CD4-positive, alpha-beta T cell (primary cell): ENCODE measurements around the gene SUPT3H. TPM values are rescaled to one million over a fixed set of nuclear protein-coding genes. Genes with fewer than 3 reads are reported as not detected.

Source experiments
- ATAC-seq: fragments of 200-7000 bp; cut with Tn5 transposase; one replicate; pipeline ENCODE4 v1.10.0; 2022; ENCODE audit warnings: mild to moderate bottlenecking; ENCODE audit not compliant: poor library complexity
- CTCF ChIA-PET: fragments of 350-600 bp; sonication (Branson Sonifier 250); formaldehyde crosslinking; loops from one replicate; lab custom pipeline; 2021; ENCODE audit warnings: antibody characterized with exemption, inconsistent platforms; lab: Charles Lee
- POLR2A ChIA-PET: fragments of 350-600 bp; sonication (Branson Sonifier 250); formaldehyde crosslinking; loops from one replicate; lab custom pipeline; 2021; ENCODE audit warnings: antibody characterized with exemption, inconsistent platforms; lab: Charles Lee
- DNase-seq, 14 experiments: peaks; one replicate each; pipeline ENCODE4 v3.0.0-alpha.2; 2013 to 2020; ENCODE audit warnings: mixed read lengths in 2 of 14
- H3K27ac ChIP-seq, 2 donors: one replicate each; pipeline versions ENCODE4 v1.5.1 to v1.7.0; 2013; ENCODE audit warnings: low read length in 2 of 2, low read depth in 1 of 2, mild to moderate bottlenecking in 1 of 2
- H3K27me3 ChIP-seq, 2 experiments: 1 replicate in 1 of 2; 2 replicates in 1 of 2; pipeline versions ENCODE4 v1.6.1 to v1.7.0; 2013; ENCODE audit warnings: low read length in 2 of 2, control low read depth in 1 of 2, mild to moderate bottlenecking in 1 of 2, moderate library complexity in 1 of 2; ENCODE audit not compliant: insufficient read depth in 2 of 2, control insufficient read depth in 1 of 2
- H3K36me3 ChIP-seq: one replicate; pipeline ENCODE4 v1.6.1; 2013; ENCODE audit warnings: low read length, control low read depth; ENCODE audit not compliant: insufficient read depth
- H3K4me1 ChIP-seq: one replicate; pipeline ENCODE4 v1.6.1; 2013; ENCODE audit warnings: low read length, control low read depth; ENCODE audit not compliant: insufficient read depth
- H3K4me3 ChIP-seq: one replicate; pipeline ENCODE4 v1.5.1; 2013; ENCODE audit warnings: mild to moderate bottlenecking, low read length, moderate library complexity
- H3K9me3 ChIP-seq, 2 experiments: 1 replicate in 1 of 2; 2 replicates in 1 of 2; pipeline versions ENCODE4 v1.6.1 to v1.7.0; 2013; ENCODE audit warnings: low read length in 2 of 2, mild to moderate bottlenecking in 2 of 2, control low read depth in 1 of 2, moderate library complexity in 1 of 2; ENCODE audit not compliant: control insufficient read depth in 1 of 2, insufficient read depth in 1 of 2
- H3K27ac Mint-ChIP-seq: one replicate; pipeline ENCODE4 v1.8.0; 2020; ENCODE audit warnings: mixed read lengths
- H3K27me3 Mint-ChIP-seq: one replicate; pipeline ENCODE4 v1.8.0; 2021; ENCODE audit warnings: mixed read lengths
- H3K36me3 Mint-ChIP-seq: one replicate; pipeline ENCODE4 v1.8.0; 2021; ENCODE audit warnings: low read depth, mixed read lengths
- H3K4me1 Mint-ChIP-seq: one replicate; pipeline ENCODE4 v1.8.0; 2021; ENCODE audit warnings: low read depth, mixed read lengths
- H3K4me3 Mint-ChIP-seq: one replicate; pipeline ENCODE4 v1.8.0; 2020; ENCODE audit warnings: mild to moderate bottlenecking, mixed read lengths
- H3K9me3 Mint-ChIP-seq: one replicate; pipeline ENCODE4 v1.8.0; 2020; ENCODE audit warnings: mixed read lengths
- CTCF ChIP-seq: fragments of 200-600 bp; IDR thresholded peaks from one replicate; pipeline ENCODE4 v1.8.0; 2022; ENCODE audit warnings: antibody characterized with exemption, mild to moderate bottlenecking
- intact Hi-C, 2 experiments: fragments of 100-400 bp; cut with DNase I in 1 of 2; cut with micrococcal nuclease in 1 of 2; formaldehyde crosslinking; loops; one replicate each; pipeline versions ENCODE4 v1.15.1 to v1.9.0; 2023 to 2025; cut with DNase I, micrococcal nuclease
- total RNA-seq, 174 experiments: library from RNA in 2 of 174; stranded (reverse) in 2 of 174; gene quantifications; one replicate each; pipeline ENCODE4 v1.2.3 and lab custom pipeline; 2021 to 2026

Gene SUPT3H
- total RNA-seq, 2 experiments from 2014 or later: 8.9 to 10.5 TPM

- Mint-ChIP-seq H3K4me3 (no peak overlapping the region), H3K9me3 (no peaks in the 10 kb centered on the region), H3K27ac (no peak overlapping the region), H3K36me3 (no peaks in the 10 kb centered on the region), H3K4me1 (peaks cover 10% of the 10 kb centered on the region), H3K27me3 (no peaks in the 10 kb centered on the region)
- ChIA-PET CTCF (no interaction called here), POLR2A (no interaction called here)
- H3K4me1 ChIP-seq: no peaks in the 10 kb centered on the region
- H3K36me3 ChIP-seq: no peaks in the 10 kb centered on the region
- intact Hi-C loops: no loop called here
- no peak overlapping the region for H3K4me3 ChIP-seq
- H3K9me3 ChIP-seq: no peaks in the 10 kb centered on the region
- H3K27ac ChIP-seq: no peak overlapping the region
- DNase-seq (no peak), ATAC-seq (no peak)
- H3K27me3 ChIP-seq: no peaks in the 10 kb centered on the region
- no peak for TF ChIP-seq CTCF
These were observed 177.2 kb downstream of the SUPT3H start for GRCh38 chr6:45200510-45200909.

GRCh38 chr6:45199554-45199953 is 178.2 kb downstream of the SUPT3H start:
- H3K9me3 ChIP-seq: no peaks in the 10 kb centered on the region
- no peak for DNase-seq
- H3K4me1 ChIP-seq: no peaks in the 10 kb centered on the region
- no peak overlapping the region for H3K27ac ChIP-seq
- no peak overlapping the region for H3K4me3 ChIP-seq
- H3K4me1 Mint-ChIP-seq: peaks cover 10% of the 10 kb centered on the region
- H3K4me3 Mint-ChIP-seq: no peak overlapping the region
- H3K36me3 Mint-ChIP-seq: no peaks in the 10 kb centered on the region
- H3K27me3 ChIP-seq: no peaks in the 10 kb centered on the region
- no peak overlapping the region for H3K27ac Mint-ChIP-seq
- ChIA-PET POLR2A (no interaction called here), CTCF (no interaction called here)
- H3K27me3 Mint-ChIP-seq: no peaks in the 10 kb centered on the region
- intact Hi-C loops: no loop called here
- H3K36me3 ChIP-seq: no peaks in the 10 kb centered on the region
- TF ChIP-seq CTCF: no peak
- ATAC-seq: no peak
- no peaks in the 10 kb centered on the region for H3K9me3 Mint-ChIP-seq

DNA sequence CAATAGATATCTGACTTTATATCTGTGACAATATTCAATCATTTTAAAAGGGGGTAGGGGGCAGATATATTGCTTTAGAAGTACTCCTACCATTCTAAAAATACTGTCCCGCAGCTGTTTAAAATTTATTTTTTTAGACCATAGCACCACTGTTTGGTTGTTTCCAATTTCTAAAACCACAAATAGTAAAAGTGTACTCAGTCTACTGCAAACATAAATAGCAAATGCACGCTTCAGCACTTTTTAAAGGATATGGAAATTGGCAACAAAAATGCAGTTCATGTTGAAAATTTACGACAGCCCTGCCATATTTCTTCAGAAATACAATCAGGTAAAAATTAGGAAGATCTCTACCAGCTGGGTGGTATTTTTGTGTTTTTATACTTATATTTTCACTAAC is 181.6 kb downstream of the SUPT3H start:
- no peak for TF ChIP-seq CTCF
- no peak overlapping the region for H3K4me3 ChIP-seq
- no peaks in the 10 kb centered on the region for H3K4me1 ChIP-seq
- no peaks in the 10 kb centered on the region for H3K27me3 Mint-ChIP-seq
- H3K27ac Mint-ChIP-seq: no peak overlapping the region
- H3K36me3 Mint-ChIP-seq: no peaks in the 10 kb centered on the region
- ATAC-seq: no peak
- H3K9me3 ChIP-seq: no peaks in the 10 kb centered on the region
- no peaks in the 10 kb centered on the region for H3K27me3 ChIP-seq
- peaks cover 10% of the 10 kb centered on the region for H3K4me1 Mint-ChIP-seq
- H3K36me3 ChIP-seq: no peaks in the 10 kb centered on the region
- ChIA-PET POLR2A (no interaction called here), CTCF (no interaction called here)
- no peaks in the 10 kb centered on the region for H3K9me3 Mint-ChIP-seq
- no peak overlapping the region for H3K4me3 Mint-ChIP-seq
- no peak for DNase-seq
- intact Hi-C loops: no loop called here
- no peak overlapping the region for H3K27ac ChIP-seq
